Loucy (cell line): ENCODE results near the gene TUBA3E.
"Not testable (repeated sequence)": the region's sequence is repeated elsewhere in the genome, so short reads cannot be mapped to it uniquely, and the experiment has no call there.

Experiments used
- CTCF ChIP-seq: fragments of 200-600 bp; sonication (generic); conservative IDR thresholded peaks from 2 replicates; pipeline ENCODE4 v1.5.1; 2014; ENCODE audit warnings: mild to moderate bottlenecking, antibody characterized with exemption, low read length
- EZH2phosphoT487 ChIP-seq: fragments of 200-600 bp; IDR thresholded peaks from 2 replicates; pipeline ENCODE4 v1.6.1; 2018; ENCODE audit warnings: antibody characterized with exemption, mild to moderate bottlenecking, moderate library complexity, borderline replicate concordance

- TF ChIP-seq CTCF, EZH2phosphoT487: not testable (repeated sequence)
Observed at GRCh38 chr2:130229161-130229510, 30.9 kb upstream of the TUBA3E start.
